IPS-NIHi7 (cell line): Measurements from ENCODE around the gene DYNC1I1.
A peak's percentile ranks its signal among the peaks of the same experiment; 100 is the strongest.

ENCODE experiments used
- DNase-seq: peaks from one replicate; pipeline ENCODE4 v3.0.0; 2012; ENCODE audit warnings: mixed read lengths; ENCODE audit errors: extremely low spot score

Gene DYNC1I1

DNA sequence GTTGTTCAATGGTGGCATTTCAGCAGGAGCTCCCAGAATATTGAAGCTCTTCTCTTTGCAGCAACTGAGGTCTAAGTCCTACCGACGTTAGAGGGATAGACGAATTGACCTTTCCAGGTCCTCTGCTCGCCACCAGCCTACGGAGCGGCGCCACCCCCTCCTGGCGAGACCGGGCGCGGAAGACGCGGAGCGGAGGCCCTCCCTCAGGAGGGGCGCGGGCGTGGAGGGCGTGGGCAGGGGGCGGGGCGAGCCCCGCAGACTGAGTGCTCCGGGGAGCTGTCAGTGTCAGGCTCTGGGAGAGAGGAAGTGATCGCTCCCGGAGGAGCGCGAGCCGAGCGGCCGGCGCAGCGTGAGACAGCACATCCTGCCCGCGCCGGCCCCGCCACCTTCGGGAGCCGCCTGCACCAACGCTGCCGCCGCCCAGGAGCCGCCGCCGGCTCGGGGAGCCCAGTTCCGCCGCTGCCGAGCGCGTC is at the start of gene DYNC1I1:
Gene DYNC1I1, plus strand, starts transcription at position 257 of the 473 bp plus-strand sequence. CDS start 32,176 bp downstream, outside the sequence.
- DNase-seq = peak; percentile 87

DNA sequence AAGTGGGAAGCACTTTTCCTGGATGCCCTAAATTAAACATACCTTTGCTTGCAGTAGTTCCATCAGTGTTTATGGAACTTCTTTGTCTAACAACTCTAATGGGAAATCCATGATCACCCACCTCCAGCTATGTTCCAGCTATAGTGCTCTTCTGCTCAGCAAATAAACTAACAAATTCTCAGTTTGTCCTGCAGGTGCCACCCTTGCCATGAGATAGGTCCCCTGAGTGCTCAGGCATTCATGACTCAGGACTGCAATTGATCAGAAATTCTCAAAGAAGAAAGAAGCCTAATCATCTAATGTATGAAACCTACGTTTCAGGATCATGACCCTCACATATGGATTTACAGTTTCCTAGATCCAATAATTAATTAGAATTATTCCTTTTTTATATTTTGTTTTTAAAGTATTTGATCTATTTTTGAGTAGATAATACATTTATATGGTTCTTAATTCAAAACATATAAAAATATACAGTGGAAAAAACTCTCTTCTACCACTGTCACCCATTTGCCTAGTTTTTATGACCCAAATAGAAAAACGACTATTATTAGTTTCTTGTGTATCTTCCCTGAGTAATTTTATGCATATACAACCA is 48.7 kb upstream of the DYNC1I1 start:
- peak; percentile 71 for DNase-seq

DNA sequence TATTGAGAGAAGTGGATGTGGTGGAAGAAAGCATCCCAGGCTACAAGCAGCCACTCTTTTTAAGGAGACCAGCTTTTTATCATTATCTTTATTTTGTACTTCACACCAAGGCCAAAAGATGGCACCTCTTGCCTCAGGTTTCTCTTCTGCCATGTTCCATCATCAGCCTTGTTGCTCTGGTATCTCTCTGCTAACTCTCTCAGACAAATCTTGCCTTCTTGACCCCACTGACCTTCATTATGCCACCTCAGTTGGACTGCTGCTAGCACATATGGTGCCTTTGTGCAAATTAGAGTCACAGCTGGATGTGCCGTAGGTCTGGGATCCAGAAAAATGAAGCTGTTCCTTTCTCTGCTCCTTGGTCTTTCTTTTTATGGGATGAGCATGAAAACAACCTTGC is 47.1 kb upstream of the DYNC1I1 start:
- DNase-seq = peak; percentile 38

DNA sequence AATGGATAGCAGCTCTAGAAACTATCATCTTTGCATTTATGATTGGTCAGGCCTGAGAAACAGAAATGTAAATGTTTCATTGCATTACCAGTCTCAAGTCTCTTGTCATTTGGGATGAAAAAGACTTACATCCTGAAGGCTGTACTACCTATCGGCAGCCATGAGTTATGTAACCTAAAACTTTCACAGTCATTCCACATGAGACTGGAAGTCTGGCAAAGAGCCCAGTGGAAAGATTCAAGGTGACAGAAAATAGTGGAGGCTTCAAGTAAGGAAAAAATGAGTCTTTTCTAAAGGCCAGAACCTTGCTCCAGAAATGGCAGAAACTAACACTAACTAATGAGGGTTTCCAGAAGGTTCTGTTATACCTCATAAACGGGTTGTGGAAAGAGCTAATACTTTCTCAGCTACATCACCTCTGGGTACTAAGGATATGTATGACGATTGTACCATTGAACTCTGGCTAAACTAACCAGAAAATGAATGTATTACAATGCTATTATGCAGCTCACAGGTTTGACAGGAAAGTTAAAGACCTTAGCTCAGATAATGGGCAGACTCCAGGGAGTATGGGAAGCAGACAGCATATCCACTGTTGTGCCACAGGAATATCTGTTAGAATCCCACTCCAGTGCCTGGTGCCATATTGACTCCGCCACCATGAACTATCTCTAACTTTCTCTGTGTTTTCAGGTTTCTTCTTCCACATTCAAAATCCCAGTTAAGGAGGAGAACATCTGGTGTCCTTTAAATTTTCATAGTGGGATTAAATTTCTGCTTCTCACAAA is 41.7 kb upstream of the DYNC1I1 start:
- DNase-seq = no peak

DNA sequence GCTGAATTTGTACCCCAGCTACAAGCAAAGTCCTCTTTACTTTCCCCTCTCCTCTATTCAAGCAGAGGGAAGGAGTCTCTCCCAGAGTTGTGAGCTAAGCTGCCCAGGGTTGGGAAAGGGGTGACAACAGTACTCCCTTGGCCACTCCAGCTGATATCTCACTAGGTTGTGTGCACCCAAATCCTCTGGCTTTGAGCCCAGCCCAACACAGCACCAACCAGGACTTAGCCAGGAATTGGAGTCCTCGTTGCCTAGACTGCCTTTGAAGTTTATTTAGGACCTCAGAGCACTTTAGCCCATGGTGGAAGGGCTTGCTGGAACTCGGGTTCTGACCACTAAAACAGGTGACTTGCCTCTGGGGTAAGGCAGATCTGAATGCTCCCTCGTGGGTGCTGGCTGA is 35.7 kb upstream of the DYNC1I1 start:
- DNase-seq = no peak

DNA sequence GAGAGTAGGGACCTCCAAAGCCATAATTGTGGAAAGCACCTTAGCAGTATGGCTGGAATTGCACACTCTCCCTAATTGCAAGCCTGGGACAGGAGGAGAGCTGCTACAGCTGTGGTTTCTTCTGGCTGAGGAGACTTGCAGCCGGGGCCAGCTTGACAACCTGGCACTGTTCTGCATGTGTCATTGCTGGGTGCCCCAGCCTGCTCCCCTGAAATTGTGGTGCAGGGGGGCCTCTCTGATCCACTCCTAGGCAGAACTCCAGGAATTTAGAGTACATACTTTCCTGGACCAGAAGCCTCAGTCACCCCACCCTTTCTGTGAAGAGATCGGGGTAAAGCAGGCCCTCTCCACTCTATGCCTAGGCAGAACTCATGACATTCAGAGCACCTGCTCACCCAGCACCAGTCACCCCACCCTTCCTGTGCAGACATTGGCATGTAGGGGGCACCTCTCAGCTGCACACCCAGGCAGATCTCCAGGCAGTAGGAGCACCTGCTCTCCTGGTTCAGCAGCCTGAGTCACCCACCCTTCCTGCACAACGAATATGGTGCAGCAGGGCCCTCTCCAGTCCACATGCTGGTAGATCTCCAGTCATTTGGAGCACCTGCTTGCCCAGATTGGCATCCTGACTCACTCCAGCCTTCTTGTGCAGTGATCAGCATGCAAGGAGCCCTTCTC is 34.4 kb upstream of the DYNC1I1 start:
- DNase-seq = no peak

DNA sequence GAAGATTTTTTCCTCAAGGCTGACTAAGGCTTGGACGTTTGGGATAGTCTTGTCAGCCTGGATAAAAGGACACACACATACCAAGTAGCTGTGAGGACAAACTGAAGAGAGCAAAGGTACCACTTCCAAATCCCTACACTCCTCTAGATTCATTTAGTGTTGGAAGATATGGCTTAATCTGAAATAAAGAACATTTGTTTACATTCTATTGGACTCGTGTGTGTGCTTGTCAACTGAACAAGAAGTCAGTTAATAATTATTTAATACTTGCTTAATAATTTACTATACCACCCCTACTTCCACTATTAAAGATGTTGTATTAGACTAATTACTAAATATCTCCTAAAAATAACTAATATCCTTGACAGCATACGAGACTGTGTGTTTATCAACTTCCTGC is 23.3 kb upstream of the DYNC1I1 start:
- DNase-seq = no peak

DNA sequence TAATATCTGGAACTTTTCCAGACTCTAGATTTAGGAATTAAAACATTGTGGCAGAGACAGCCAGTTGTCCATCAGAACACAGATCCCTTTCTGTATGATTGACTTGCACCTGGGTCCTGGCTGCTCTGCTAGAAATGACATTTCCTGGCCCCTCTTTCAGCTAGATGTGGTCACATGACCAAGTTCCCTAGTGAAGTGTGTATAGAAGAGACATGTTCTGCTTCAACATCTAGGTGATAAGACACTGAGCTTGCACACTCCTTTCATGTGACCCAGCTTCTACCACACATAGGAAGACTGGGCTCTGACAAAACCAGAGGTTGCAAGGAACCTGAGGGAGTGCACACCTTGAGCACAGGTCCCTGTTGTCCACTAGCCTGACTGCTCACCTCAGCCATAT is 22.8 kb upstream of the DYNC1I1 start:
- DNase-seq = no peak

DNA sequence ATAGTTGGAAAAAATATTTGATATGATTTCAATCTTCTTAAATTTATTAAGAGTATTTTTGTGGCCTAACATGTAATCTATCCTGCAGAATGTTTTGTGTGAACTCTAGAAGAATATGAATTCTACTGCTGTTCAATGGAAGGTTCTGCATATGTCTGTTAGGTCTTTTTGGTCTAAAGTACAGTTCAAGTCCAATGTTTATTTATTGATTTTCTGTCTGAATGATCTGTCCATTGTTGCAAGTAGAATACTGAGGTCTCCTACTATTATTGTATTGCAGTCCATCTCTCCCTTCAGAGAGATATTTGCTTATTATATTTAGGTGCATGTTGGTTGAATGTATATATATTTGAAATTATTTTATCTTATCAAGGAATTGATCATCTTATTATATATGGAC is 18.9 kb upstream of the DYNC1I1 start:
- no peak for DNase-seq

DNA sequence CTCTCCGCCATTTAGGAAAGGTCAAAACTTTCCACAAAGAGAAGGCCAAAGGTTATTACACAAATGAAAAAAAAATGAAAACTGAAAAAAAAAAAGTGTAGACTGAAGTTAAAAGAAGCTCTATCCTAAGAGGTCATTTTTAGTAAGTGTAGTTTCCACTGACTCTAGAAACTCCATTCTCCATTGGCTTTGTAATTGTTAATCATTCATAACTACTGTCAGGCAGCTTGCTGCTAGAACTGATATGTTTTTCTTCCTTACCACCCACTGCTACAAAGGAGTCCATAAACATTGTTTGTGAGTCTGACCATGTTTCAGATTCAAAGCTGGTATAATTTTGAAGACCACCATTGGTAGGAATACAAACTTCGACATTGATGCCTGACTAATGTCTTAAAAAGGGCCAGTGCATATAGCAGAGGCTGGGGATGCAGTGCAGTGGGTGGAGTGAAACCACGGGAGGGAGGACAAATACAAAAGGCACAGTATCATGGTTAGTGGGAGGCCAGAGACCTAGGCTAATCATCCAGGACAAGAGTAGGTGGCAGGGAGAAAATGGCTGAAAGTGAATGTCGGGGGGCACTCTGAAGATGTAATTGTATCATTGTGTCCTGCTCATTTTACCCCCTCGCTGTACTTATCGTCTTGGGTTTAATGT is 16.9 kb upstream of the DYNC1I1 start:
- no peak for DNase-seq

DNA sequence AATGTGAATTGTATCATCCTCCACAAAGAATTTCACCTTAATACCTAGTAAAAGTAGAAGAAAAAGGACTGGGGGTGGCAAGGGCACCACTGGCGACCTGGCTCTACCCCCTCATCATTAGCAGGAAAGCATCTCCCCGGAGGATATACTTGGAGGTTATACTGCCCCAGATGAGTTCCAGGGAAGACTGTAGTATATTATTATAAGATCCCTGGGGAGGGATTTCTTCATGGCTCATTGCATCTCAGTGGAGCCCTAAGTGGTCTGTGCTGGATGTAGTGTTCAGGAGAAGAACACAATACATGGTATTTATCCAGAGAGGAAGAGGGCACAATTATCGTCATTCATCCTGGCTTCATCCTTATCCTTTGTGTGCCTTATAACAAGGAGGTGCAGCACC is 14.2 kb upstream of the DYNC1I1 start:
- no peak for DNase-seq

DNA sequence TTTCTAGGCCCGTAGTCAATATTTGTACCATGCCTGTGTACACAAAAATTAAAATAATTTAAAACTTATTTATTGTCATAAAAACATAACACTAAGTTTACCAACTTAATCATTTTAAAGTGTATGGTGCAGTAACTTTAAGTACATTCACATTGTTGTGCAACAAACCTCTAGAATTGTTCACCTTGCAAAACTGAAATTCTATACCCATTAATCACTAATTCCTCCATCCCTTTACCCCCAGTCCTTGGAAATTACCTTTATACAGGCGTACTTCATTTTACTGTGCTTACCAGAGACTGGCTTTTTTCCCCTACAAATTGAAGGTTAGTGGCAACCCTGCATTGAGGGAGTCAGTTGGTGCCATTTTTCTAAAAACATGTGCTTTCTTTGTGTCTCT is 6.3 kb upstream of the DYNC1I1 start:
- DNase-seq = no peak

DNA sequence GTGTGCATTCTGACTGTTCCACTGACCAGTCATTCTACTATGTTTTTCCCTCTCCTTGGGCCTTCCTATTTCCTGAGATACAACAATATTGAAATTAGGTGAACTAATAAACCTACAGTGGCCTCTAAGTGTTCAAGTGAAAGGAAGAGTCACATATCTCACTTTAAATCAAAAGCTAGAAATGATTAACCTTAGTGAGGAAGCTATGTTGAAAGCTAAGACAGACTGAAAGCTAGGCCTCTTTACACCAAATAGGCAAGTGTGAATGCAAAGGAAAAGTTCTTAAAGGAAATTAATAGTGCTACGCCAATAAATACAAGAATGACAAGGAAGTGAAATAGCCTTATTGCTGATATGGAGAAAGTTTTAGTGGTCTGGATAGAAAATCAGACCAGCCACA is 5.7 kb upstream of the DYNC1I1 start:
- no peak for DNase-seq

DNA sequence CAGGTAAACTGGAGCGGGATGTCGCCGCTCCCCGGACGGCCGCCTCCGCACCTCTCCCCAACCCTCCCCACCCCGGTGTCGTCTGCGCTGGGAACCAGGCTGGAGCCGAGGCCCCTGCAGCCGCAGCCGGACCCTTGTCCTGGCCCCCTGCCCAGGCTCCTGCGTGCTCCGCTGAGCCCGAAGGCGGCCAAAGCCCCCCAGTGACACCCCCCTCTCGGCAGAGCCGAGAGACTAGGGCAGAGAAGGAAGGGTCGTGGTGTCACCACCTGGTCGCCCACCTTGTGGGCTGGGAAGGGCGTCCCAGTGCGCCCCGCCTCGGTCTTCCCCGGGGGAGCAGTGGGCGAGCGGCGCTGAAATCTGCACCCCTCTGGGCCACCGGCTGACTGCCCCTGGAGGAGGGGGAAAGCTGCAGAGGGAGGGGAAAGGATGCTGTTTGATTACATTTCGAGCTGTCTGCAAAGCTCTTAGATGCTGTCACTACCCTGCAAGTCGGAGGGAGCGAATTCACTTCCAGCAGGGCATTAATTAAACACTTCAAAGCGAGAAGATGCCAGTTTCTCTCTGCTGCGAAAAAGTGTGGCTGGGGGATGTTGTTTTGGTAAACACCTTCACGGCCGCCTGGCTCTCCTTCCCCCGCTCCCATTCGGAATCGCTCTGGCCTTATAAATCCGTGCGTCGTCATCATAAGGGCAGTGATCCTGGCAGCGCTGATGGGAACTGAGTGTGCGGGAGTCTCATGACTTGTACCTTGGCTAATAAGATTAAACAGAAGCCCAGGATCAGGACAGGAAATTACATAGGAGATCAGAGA is 622 bp downstream of the DYNC1I1 start:
- peak; percentile 35 for DNase-seq

DNA sequence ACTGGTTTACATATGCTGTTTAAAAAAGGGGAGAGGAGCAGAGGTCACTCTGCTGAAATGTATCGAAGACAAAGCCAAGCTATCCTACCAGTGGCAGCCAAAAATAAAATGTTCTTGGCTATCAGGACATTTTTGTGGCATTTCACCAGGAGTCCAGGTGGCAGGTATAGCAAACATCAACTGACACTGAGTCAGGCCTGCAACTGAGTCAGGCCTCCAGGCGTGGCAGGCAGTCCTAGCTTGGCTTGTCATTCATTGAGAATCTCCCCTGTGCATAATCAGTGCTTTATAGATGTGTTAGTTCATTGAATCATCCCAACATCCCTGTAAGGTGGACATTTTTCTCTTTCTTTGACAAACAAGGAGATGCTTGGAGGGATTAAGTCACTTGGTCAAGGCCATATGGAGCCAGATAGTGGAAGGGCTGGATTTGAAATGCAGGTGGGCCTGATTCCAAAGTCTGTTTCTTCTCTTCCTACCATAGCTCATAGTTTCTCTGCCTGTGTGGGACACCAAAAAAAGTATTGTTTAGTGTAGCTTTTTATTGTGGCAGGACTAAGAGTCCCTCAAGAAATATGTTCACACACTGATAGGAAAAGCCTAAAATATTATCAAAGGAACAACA is 4.3 kb downstream of the DYNC1I1 start:
- no peak for DNase-seq

DNA sequence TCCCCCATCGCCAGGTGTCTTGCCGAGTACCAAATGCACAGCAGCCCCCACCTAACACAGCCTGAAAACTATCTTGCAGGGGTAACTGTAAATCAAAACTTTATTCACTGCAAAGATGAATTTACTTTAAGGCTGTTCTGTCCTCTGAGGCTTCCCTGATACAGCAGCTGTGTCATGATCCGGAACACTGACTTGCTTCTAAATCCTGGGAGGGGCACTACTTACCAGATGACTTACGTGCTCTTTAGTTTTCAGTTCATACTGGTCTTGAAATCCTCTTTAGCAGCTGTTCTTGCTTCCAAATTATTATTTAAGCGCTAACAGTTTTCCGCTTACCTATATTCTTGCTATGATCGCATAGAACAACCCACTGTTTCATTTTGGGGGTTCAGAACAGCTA is 4.9 kb downstream of the DYNC1I1 start:
- DNase-seq = no peak

DNA sequence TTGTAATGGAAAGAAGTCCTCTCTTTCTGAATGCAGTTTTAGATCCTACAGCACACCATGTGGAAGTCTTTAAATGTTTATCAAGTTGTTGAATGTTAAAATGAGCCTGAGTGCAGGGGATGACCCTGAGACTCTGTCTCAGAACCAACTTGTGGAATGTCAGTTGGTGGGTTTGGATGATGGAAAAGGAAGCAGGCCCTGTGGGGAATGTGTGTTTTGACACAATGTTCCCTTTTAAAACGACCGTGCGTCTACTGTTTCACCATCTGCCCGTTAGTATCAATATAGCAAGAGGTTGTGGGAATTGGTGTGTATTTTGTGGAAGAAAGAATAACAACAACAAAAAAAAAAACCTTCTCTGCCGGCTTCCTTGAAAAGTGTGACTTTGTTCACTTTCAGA is 8.3 kb downstream of the DYNC1I1 start:
- DNase-seq = no peak

DNA sequence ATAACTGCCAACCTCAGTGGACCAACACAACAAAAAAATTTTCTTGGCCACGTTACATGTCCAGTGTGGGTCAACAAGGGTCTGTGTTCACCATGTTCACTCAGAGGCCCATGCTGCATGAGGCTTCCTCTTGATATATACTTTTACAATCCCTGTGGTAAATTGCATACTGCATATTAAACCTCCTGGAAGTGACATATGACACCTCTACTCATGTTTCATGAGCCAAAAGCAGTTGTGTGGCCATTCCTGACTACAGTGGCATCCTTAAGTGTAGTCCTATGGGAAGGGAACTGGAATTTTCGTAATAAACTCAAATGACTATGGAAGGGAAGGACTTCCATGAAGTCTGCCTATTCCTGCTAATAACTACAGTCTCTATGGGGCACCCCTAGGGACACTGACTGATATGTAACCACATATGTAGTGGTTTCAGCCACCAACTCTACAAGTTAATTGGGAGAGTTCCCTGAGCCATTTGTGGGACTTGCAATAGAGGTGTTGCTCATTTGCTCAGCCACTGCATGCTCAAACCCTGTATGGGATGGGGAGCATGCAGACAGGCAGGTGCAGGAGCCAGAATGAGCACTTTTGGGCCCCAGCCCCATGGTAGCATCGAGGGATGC is 9.7 kb downstream of the DYNC1I1 start:
- DNase-seq = no peak

DNA sequence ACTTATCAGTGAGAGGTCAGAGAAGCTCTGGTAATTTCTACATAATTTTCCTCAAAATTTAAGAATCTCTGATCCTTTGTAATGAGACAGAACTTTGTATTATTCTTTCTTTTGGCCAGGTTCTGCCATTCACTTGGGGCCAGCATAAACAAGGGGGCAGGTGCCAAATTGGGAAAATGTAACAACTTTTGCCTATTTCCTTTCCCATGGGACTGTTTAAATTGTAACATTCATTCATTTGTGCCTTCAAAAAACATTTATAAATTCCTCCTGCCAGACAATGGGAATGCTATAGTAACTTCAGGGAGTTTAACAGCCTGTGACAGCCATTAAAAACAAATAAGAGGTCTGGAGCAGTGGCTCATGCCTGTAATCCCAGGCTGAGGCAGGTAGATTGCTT is 12.4 kb downstream of the DYNC1I1 start:
- DNase-seq = no peak

DNA sequence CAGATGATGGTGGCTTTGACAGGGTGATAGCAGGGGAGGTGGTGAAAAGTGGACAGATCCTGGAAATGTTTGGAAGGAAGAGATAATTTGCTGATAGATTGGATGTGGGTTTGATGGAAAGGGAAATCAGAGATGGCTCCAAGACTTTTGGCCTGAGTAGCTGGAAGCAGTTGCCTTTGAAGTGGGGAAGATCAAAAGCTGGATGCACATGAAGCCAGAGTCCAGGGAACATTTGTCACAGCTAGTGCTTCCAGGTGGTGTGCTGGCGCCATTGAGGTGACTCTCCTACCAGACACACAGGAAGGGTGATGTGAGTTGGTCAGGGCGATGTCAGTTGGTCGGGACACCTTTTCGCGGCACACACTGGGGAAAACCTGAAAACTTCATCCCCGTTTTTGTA is 15.9 kb downstream of the DYNC1I1 start:
- no peak for DNase-seq

DNA sequence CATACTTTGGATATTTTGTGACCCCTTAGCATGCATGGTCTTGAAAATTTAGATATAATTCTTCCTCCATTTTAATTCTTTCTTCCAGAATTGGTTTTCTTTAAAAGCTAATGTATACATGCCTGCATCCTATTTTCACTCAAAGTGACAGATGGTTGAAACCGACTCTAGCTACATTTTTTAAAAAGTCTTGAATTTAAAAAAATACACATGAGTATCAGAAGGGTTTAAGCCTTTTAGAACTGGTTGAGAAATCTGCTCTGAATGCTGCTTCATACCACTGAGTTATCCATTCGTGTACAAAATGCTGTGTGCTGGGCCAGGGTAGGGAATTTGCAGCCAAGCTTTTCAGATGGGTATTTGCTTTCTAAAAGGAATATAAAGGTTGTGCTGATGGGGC is 16.5 kb downstream of the DYNC1I1 start:
- no peak for DNase-seq
